NCI-H2196 (cell line): ENCODE measurements around the gene TRMT1.

ENCODE experiments used
- DNase-seq: peaks from one replicate; lab custom pipeline; 2025; ENCODE audit not compliant: unreplicated experiment; lab: John Stamatoyannopoulos, UW

The TRMT1 gene

GRCh38 chr19:13057147-13057572, 59.4 kb downstream of the TRMT1 start:
- no peak for DNase-seq

DNA sequence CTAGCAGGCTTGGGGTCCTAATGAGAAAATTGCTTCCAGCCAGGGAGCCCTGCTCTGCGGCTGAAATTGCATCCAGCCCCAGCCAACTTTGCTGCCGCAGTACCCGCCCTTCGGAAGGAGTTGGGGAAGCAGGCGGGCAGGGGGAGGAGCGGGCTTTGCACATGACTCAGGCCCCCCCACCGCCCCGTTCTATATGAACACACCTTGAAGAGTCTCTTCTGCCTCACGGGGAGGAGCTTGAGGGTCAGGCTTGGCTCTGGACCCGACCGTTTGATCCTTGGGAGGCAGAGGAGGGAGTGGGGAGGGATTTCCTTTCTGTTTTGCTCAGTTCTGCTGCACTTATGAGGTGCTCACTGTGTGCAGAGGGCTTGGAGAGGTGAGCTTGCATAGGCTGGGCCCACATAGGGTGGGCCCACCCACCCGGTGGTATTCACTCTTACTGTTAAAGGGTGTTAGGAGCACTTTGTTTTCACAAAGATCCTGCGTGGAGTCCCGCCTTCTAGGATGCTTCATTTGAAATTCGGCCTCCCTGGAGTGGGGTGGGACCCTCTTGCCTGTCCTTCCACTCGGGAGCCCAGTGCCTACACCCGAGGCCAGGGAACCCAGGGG, 60.4 kb downstream of the TRMT1 start:
- DNase-seq = no peak

GRCh38 chr19:13055213-13056051, 61.1 kb downstream of the TRMT1 start:
- DNase-seq = no peak
